ENCODE measurements around the gene FCHSD2.
"Not testable (repeated sequence)": the region's sequence is repeated elsewhere in the genome, so short reads cannot be mapped to it uniquely, and the experiment has no call there.

Gene FCHSD2

GRCh38 chr11:73126804-73127480 is 15.2 kb downstream of the FCHSD2 start:
- no peak for DNase-seq (ENCODE audit: low read depth in 2 of 3, low spot score in 2 of 3)

GRCh38 chr11:73124800-73125199 is 17.3 kb downstream of the FCHSD2 start:
- no peak for DNase-seq (ENCODE audit: low read depth in 2 of 3, low spot score in 2 of 3)

- not testable (repeated sequence) for DNase-seq (ENCODE audit: low read depth in 2 of 3, low spot score in 2 of 3)
Measured at GRCh38 chr11:73123892-73124291, 18.2 kb downstream of the FCHSD2 start.

GRCh38 chr11:73121692-73122091 is 20.4 kb downstream of the FCHSD2 start:
- no peak for DNase-seq (ENCODE audit: low read depth in 2 of 3, low spot score in 2 of 3)

GRCh38 chr11:73117071-73117470 is 25.0 kb downstream of the FCHSD2 start:
- no peak for DNase-seq (ENCODE audit: low read depth in 2 of 3, low spot score in 2 of 3)

GRCh38 chr11:73116636-73117035 is 25.5 kb downstream of the FCHSD2 start:
- DNase-seq (ENCODE audit: low read depth in 2 of 3, low spot score in 2 of 3) = no peak

- DNase-seq (ENCODE audit: low read depth in 2 of 3, low spot score in 2 of 3) = no peak
Measured at GRCh38 chr11:73114835-73115220, 27.3 kb downstream of the FCHSD2 start.

- no peak for DNase-seq (ENCODE audit: low read depth in 2 of 3, low spot score in 2 of 3)
Measured at GRCh38 chr11:73114110-73114834, 27.8 kb downstream of the FCHSD2 start.

- no peak for DNase-seq (ENCODE audit: low read depth in 2 of 3, low spot score in 2 of 3)
Measured at GRCh38 chr11:73113426-73113825, 28.7 kb downstream of the FCHSD2 start.

- DNase-seq (ENCODE audit: low read depth in 2 of 3, low spot score in 2 of 3) = no peak
Measured at GRCh38 chr11:73107597-73107996, 34.5 kb downstream of the FCHSD2 start.

- DNase-seq (ENCODE audit: low read depth in 2 of 3, low spot score in 2 of 3) = no peak
Measured at GRCh38 chr11:73106347-73106746, 35.8 kb downstream of the FCHSD2 start.

GRCh38 chr11:73100578-73100977 is 41.5 kb downstream of the FCHSD2 start:
- DNase-seq (ENCODE audit: low read depth in 2 of 3, low spot score in 2 of 3) = no peak

- no peak for DNase-seq (ENCODE audit: low read depth in 2 of 3, low spot score in 2 of 3)
Measured at GRCh38 chr11:73099512-73100266, 42.4 kb downstream of the FCHSD2 start.

- DNase-seq (ENCODE audit: low read depth in 2 of 3, low spot score in 2 of 3) = no peak
Measured at GRCh38 chr11:73095613-73096012, 46.5 kb downstream of the FCHSD2 start.

- DNase-seq (ENCODE audit: low read depth in 2 of 3, low spot score in 2 of 3) = no peak
Measured at GRCh38 chr11:73091521-73092305, 50.4 kb downstream of the FCHSD2 start.

- no peak for DNase-seq (ENCODE audit: low read depth in 2 of 3, low spot score in 2 of 3)
Measured at GRCh38 chr11:73087730-73088129, 54.4 kb downstream of the FCHSD2 start.

- DNase-seq (ENCODE audit: low read depth in 2 of 3, low spot score in 2 of 3) = no peak
Measured at GRCh38 chr11:73085189-73085875, 56.8 kb downstream of the FCHSD2 start.

- DNase-seq (ENCODE audit: low read depth in 2 of 3, low spot score in 2 of 3) = no peak
Measured at GRCh38 chr11:73078631-73079030, 63.5 kb downstream of the FCHSD2 start.

GRCh38 chr11:73077454-73077853 is 64.7 kb downstream of the FCHSD2 start:
- DNase-seq (ENCODE audit: low read depth in 2 of 3, low spot score in 2 of 3) = no peak

- no peak for DNase-seq (ENCODE audit: low read depth in 2 of 3, low spot score in 2 of 3)
Measured at GRCh38 chr11:73074319-73074718, 67.8 kb downstream of the FCHSD2 start.
